SH-SY5Y (cell line): ENCODE measurements around the gene MYO1E.

Experiments used
- GATA2 ChIP-seq: IDR thresholded peaks from 2 replicates; pipeline ENCODE4 v1.6.1; 2011; ENCODE audit warnings: mild to moderate bottlenecking, low read depth, low read length
- GATA3 ChIP-seq: IDR thresholded peaks from 2 replicates; pipeline ENCODE4 v1.6.1; 2011; ENCODE audit warnings: low read depth, mild to moderate bottlenecking, low read length, moderate library complexity

MYO1E gene

DNA sequence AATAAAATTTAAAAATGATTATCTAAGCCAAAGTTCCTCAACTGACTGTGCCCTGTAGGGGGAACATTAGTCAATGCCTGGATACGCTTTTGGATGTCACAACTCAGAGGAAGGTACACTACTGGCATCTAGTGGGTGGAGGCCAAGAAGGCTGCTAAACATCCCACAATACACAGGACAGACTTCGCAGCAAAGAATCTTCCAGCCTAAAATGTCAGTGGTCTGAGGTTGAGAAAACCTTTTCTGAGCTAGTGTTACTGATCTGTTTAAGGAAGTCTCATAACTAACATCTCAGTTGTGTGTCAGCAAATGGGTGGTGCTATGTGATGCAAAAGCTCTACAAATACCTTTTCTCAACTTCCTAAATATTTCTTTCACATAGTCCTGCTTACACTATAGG, 186.9 kb downstream of the MYO1E start:
- TF ChIP-seq GATA3 (no peak), GATA2 (no peak)

GRCh38 chr15:59180945-59181600, 191.6 kb downstream of the MYO1E start:
- TF ChIP-seq GATA3 (no peak), GATA2 (no peak)

GRCh38 chr15:59179717-59180116, 193.0 kb downstream of the MYO1E start:
- no peak for TF ChIP-seq GATA2
- TF ChIP-seq GATA3, result no peak

DNA sequence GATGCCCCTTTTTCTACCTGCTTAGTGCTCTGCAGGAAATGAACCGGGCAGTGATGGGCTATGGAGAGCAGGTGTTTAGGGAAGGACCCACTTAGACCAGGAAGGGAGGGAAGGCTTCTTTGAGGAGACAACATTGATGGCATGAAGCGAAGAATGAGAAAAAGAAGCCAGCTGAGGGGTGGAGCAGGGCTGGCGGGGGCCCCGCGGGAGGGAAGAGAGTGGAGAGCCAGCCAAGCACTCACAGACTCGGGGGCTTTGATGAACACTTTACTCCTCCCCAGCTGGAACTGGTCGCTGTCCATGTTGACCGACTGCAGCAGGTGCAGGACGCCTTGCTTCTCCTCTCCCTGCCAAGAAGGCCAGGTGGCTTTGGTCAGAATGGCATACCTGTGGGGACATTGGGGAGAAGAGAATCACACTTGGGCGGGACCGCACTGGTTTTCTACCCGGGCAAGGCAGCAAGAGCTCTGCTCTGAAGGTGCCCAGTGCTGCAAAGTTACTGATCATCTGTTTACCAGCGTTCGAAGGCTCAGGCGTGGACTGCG, 194.4 kb downstream of the MYO1E start:
- no peak for TF ChIP-seq GATA2
- no peak for TF ChIP-seq GATA3

DNA sequence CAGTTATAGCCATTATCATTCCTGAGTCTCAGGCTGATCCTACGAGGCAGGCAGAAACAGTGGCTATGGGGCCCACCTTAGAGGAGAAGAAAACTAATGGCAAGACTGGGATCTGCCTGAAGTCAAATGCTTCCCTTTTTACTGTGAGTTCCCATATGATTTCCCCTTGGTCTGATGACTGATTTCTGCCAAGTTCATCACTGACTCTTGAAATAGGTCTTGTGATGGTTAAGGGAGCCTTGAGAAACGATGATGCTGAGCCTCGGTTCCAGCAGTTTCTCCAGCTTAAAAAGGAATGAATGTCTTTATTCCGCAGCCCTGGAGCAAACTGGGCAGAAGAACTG, 195.4 kb downstream of the MYO1E start:
- TF ChIP-seq GATA2, result no peak
- TF ChIP-seq GATA3, result no peak

DNA sequence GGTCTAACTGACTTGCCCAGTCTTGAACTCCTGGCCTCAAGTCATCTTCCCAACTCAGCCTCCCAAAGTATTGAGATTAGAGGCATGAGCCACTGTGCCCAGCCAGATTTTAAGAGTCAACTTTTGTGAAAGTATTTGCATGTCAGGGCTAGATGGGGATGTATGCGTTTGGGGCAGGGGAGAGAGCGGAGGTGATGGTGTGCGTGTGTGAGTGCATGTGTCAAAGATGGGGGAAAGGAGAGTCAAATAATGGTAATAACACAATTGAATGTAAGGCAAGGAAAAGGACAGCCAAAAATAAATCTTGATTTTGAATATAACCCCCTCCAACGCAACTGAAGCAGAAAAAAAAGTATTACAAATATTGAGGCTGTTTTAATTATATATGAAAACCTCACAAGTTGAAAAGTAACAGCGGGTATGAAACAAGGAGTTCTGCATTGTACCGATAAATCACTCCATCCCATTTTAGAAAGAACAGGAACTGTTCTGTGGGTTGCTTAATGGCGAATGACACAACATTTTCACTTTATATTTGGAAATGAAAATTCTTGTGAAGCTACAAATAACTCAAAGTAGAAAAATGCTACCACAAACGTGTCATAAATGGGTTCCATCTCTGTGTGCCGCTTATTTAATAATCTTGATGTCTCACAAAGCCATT, 195.9 kb downstream of the MYO1E start:
- TF ChIP-seq GATA3 (no peak), GATA2 (no peak)

- TF ChIP-seq GATA2 (no peak), GATA3 (no peak)
Observed at GRCh38 chr15:59174835-59175831, 197.5 kb downstream of the MYO1E start.

- TF ChIP-seq GATA2 (no peak), GATA3 (no peak)
Observed at GRCh38 chr15:59174151-59174834, 198.4 kb downstream of the MYO1E start.

GRCh38 chr15:59173194-59173593, 199.5 kb downstream of the MYO1E start:
- TF ChIP-seq GATA3 (no peak), GATA2 (no peak)

DNA sequence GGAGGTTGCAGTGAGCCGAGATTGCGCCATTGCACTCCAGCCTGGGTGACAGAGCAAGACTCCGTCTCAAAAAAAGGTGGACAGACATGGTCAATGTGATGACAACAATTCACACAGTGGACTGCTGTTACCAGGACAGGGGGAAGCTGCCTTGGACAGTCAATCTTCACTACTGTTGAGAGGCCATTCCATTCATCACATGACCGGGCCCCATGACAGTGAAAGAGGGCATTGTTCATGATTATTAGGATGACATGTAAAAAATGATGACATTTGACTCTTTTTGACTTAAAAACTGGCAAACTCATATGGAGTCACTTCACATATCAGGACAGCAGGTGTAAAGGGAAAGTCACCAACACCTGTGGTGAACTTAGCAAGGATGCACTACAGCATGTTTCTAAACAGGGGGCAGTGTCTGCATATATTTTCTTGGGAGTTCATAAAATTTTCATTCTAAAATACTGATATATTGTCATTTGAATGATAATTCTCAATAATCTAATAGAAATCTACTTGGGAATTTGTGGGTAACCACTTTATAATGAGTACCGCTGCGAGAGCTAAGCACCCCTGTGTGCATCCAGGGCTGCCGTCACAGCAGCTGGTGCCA, 200.3 kb downstream of the MYO1E start:
- TF ChIP-seq GATA2 (no peak), GATA3 (no peak)

- TF ChIP-seq GATA3 (no peak), GATA2 (no peak)
Observed at GRCh38 chr15:59171067-59171397, 201.6 kb downstream of the MYO1E start.

DNA sequence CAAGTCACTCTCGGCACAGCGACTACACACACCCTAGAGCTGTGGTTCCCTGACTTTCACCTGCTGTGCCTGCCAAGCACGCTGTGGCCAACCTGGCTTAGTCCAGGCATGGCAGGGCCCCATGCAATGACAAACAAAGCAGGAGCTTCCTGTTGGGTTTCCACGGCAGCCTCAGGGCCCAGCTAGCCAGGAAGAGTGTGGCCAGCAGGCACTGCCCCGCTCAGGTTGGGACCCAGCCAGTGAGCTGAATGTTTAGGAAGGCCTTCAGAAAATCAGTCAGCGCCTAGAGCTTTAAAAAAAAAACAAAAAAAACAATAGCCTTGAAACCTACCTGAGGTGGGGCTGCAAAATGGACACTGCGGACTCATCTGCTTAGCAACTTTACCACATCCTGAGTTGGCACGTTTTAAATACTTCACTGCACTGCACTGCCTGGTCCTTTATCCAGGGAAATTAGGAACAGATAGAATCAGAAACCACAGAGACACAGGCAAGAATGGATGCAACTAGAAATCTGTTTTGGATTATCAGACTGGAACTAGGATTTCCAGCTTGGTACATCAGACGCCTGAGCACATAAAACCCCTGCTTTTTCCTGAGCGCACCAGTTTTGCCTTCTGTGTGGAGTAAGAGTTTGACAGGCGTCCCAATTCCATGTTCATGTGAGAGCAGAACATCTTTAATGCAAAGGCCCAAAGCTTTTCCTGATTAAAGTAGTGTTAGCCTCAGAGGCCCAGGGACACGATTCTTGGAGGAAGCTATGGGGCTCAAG, 202.2 kb downstream of the MYO1E start:
- TF ChIP-seq GATA2 (peak; percentile 73), GATA3 (no peak)
